CD4-positive, alpha-beta memory T cell (primary cell): ENCODE measurements around the gene ARX. TPM values are rescaled to one million over a fixed set of nuclear protein-coding genes. Genes with fewer than 3 reads are reported as not detected.

Experiments
- CTCF ChIA-PET: fragments of 350-600 bp; sonication (Branson Sonifier 250); formaldehyde crosslinking; loops from one replicate; lab custom pipeline; 2021; ENCODE audit warnings: inconsistent platforms; ENCODE audit not compliant: partially characterized antibody; lab: Charles Lee
- POLR2A ChIA-PET: fragments of 350-600 bp; sonication (Branson Sonifier 250); formaldehyde crosslinking; loops from one replicate; lab custom pipeline; 2021; ENCODE audit not compliant: partially characterized antibody; lab: Charles Lee
- DNase-seq, 5 donors: peaks; one replicate each; pipeline versions ENCODE4 v3.0.0 to v3.0.0-alpha.2; 2020 to 2022; ENCODE audit warnings: mixed read lengths in 1 of 5
- H3K27ac ChIP-seq: one replicate; pipeline ENCODE4 v1.7.0; 2013; ENCODE audit warnings: low read depth, low read length
- H3K27me3 ChIP-seq: 2 replicates; pipeline ENCODE4 v1.7.0; 2013; ENCODE audit warnings: mild to moderate bottlenecking, low read length, moderate library complexity; ENCODE audit not compliant: insufficient read depth
- H3K36me3 ChIP-seq: 2 replicates; pipeline ENCODE4 v1.7.0; 2013; ENCODE audit warnings: mild to moderate bottlenecking, low read length, moderate library complexity; ENCODE audit not compliant: insufficient read depth
- H3K4me1 ChIP-seq: 2 replicates; pipeline ENCODE4 v1.7.0; 2013; ENCODE audit warnings: mild to moderate bottlenecking, low read length, moderate library complexity; ENCODE audit not compliant: insufficient read depth
- H3K4me3 ChIP-seq, 2 donors: one replicate each; pipeline ENCODE4 v1.7.0; 2013; ENCODE audit warnings: low read length in 2 of 2, mild to moderate bottlenecking in 1 of 2
- H3K9me3 ChIP-seq, 2 donors: one replicate each; pipeline ENCODE4 v1.7.0; 2013; ENCODE audit warnings: low read length in 2 of 2, control low read depth in 1 of 2; ENCODE audit not compliant: control insufficient read depth in 1 of 2
- H3K27ac Mint-ChIP-seq, 7 donors: one replicate each; pipeline ENCODE4 v1.8.0; 2020 to 2021; ENCODE audit warnings: mixed read lengths in 7 of 7, mild to moderate bottlenecking in 6 of 7, inconsistent platforms in 3 of 7, moderate library complexity in 3 of 7
- H3K27me3 Mint-ChIP-seq, 2 donors: one replicate each; pipeline ENCODE4 v1.8.0; 2020 to 2021; ENCODE audit warnings: mixed read lengths in 2 of 2
- H3K36me3 Mint-ChIP-seq, 2 donors: one replicate each; pipeline ENCODE4 v1.8.0; 2020 to 2021; ENCODE audit warnings: mixed read lengths in 2 of 2, inconsistent platforms in 1 of 2, mild to moderate bottlenecking in 1 of 2
- H3K4me1 Mint-ChIP-seq, 4 donors: one replicate each; pipeline ENCODE4 v1.8.0; 2020 to 2021; ENCODE audit warnings: mixed read lengths in 4 of 4, mild to moderate bottlenecking in 1 of 4
- H3K4me3 Mint-ChIP-seq, 8 donors: one replicate each; pipeline ENCODE4 v1.8.0; 2020 to 2021; ENCODE audit warnings: mixed read lengths in 8 of 8, mild to moderate bottlenecking in 7 of 8, moderate library complexity in 6 of 8, inconsistent platforms in 3 of 8
- H3K9me3 Mint-ChIP-seq, 8 donors: one replicate each; pipeline ENCODE4 v1.8.0; 2020 to 2021; ENCODE audit warnings: mixed read lengths in 8 of 8, mild to moderate bottlenecking in 5 of 8, inconsistent platforms in 3 of 8, moderate library complexity in 1 of 8
- intact Hi-C: fragments of 100-400 bp; cut with micrococcal nuclease; formaldehyde crosslinking; loops from one replicate; pipeline ENCODE4 v1.15.1; 2023
- polyA plus RNA-seq, 2 donors: library from polyadenylated mRNA; unstranded; fragments of 300-500 nt; fragmentation: Illumina TruSeq; gene quantifications; one replicate each; pipeline ENCODE4 v1.2.3, GENCODE V29; 2021
- total RNA-seq, 2 experiments: library from RNA; stranded (reverse); gene quantifications; one replicate each; pipeline ENCODE4 v1.2.3, GENCODE V29; 2021

The ARX gene
- total and polyA plus RNA-seq, 4 experiments from 2014 or later: not detected

DNA sequence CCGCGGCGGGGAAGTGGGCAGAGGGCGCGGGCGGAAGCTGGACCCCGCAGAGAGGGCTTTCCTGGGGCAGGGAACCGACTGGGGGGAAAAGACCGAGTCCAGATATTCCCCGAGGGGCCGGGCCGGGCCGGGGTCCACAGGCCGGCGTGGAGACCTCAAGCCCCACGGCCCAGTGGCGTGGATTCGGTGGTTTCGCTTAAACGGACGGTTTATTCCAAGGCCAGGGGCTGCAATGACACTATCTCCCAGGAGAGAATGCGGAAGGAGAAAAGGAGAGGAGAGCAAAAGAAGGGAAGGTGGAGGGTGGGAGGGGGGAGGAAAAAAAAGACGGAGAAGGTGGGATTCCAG, 10.8 kb downstream of the ARX start:
- intact Hi-C loops: no loop called here
- no peaks in the 10 kb centered on the region for H3K27me3 ChIP-seq
- H3K36me3 ChIP-seq: no peaks in the 10 kb centered on the region
- no peaks in the 10 kb centered on the region for H3K4me1 ChIP-seq
- H3K4me3 ChIP-seq: no peak overlapping the region
- POLR2A ChIA-PET: no interaction called here
- CTCF ChIA-PET: interaction anchor here (1.2 kb wide), 1 partner anchor 165 kb away, joined by 3 read pairs; no protein-coding TSS in a partner anchor
- no peaks in the 10 kb centered on the region for H3K9me3 ChIP-seq
- H3K27ac Mint-ChIP-seq: no peak overlapping the region
- H3K27me3 Mint-ChIP-seq: peaks cover 22 to 31% of the 10 kb centered on the region in 2 donors
- peaks cover 9 to 29% (median 15%) of the 10 kb centered on the region in 4 donors for H3K4me1 Mint-ChIP-seq
- no peak for DNase-seq
- no peak overlapping the region for H3K4me3 Mint-ChIP-seq
- no peak overlapping the region for H3K27ac ChIP-seq
- no peaks in the 10 kb centered on the region for H3K36me3 Mint-ChIP-seq
- H3K9me3 Mint-ChIP-seq: peaks cover 0 to 4% (median 0%) of the 10 kb centered on the region in 8 donors

DNA sequence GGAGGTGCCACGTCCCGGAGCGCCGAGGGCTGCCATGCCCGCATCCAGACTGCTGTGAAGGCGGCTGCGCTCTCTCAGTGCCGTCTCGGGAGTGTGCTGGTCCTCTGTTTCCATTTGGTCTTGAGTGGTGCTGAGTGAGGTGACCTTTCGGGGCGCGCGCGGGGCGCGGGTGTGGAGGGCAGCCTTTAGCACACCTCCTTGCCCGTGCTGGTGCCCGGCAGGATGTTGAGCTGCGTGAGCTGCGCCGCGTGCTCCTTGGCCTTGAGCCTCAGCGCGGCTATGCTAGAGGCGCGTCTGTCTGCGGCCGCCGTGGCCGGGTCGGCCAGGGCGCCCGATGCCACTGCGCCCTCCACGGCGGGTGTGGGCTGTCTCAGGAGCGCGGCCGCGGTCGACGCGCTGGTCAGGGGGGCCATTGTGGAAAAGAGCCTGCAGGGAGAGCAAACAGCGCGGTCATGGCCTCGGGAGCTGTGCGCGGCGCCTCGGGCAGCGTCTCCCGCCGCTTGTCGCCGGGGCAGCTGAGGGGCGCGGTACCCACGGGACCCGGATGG, 11.2 kb downstream of the ARX start:
- H3K4me3 ChIP-seq: no peak overlapping the region
- H3K27me3 Mint-ChIP-seq: peaks cover 22 to 31% of the 10 kb centered on the region in 2 donors
- H3K27ac ChIP-seq: no peak overlapping the region
- ChIA-PET CTCF (no interaction called here), POLR2A (no interaction called here)
- DNase-seq: no peak
- intact Hi-C loops: no loop called here
- peaks cover 0 to 4% (median 0%) of the 10 kb centered on the region in 8 donors for H3K9me3 Mint-ChIP-seq
- no peak overlapping the region for H3K27ac Mint-ChIP-seq
- no peaks in the 10 kb centered on the region for H3K36me3 Mint-ChIP-seq
- H3K27me3 ChIP-seq: no peaks in the 10 kb centered on the region
- H3K4me3 Mint-ChIP-seq: peak overlapping the region in 3 of 8 donors; percentile 17 to 39 (median 35)
- H3K36me3 ChIP-seq: no peaks in the 10 kb centered on the region
- no peaks in the 10 kb centered on the region for H3K9me3 ChIP-seq
- H3K4me1 ChIP-seq: no peaks in the 10 kb centered on the region
- peaks cover 9 to 29% (median 15%) of the 10 kb centered on the region in 4 donors for H3K4me1 Mint-ChIP-seq

DNA sequence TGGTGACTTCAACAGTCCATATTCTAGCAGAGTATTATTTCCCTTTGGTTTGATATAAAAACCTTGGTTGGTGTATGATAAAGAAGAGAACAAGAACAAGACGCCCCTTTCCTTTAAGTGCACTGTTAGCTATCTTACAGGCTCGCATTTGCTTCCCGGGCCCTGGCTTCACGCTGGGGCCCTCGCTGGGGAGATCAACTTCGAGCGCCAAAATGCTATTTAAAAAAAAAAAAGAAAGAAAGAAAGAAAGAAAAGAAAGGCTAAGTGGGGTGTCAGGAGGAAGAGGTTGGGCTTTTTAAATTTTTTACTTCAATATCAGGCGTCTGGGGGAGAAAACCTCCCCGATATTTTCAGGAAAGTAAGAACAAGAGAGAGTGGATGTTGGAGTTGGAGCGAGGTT, 11.7 kb downstream of the ARX start:
- ChIA-PET POLR2A (no interaction called here), CTCF (no interaction called here)
- Mint-ChIP-seq H3K27ac (peak overlapping the region in 1 of 7 donors; percentile 17), H3K36me3 (no peaks in the 10 kb centered on the region), H3K4me3 (peak overlapping the region in 5 of 8 donors; percentile 4 to 44 (median 41)), H3K9me3 (peaks cover 0 to 4% (median 0%) of the 10 kb centered on the region in 8 donors), H3K4me1 (peaks cover 9 to 29% (median 15%) of the 10 kb centered on the region in 4 donors), H3K27me3 (peaks cover 22 to 29% of the 10 kb centered on the region in 2 donors)
- H3K27me3 ChIP-seq: no peaks in the 10 kb centered on the region
- H3K9me3 ChIP-seq: no peaks in the 10 kb centered on the region
- no peaks in the 10 kb centered on the region for H3K4me1 ChIP-seq
- H3K4me3 ChIP-seq: no peak overlapping the region
- no peaks in the 10 kb centered on the region for H3K36me3 ChIP-seq
- DNase-seq: no peak
- intact Hi-C loops: no loop called here
- no peak overlapping the region for H3K27ac ChIP-seq

DNA sequence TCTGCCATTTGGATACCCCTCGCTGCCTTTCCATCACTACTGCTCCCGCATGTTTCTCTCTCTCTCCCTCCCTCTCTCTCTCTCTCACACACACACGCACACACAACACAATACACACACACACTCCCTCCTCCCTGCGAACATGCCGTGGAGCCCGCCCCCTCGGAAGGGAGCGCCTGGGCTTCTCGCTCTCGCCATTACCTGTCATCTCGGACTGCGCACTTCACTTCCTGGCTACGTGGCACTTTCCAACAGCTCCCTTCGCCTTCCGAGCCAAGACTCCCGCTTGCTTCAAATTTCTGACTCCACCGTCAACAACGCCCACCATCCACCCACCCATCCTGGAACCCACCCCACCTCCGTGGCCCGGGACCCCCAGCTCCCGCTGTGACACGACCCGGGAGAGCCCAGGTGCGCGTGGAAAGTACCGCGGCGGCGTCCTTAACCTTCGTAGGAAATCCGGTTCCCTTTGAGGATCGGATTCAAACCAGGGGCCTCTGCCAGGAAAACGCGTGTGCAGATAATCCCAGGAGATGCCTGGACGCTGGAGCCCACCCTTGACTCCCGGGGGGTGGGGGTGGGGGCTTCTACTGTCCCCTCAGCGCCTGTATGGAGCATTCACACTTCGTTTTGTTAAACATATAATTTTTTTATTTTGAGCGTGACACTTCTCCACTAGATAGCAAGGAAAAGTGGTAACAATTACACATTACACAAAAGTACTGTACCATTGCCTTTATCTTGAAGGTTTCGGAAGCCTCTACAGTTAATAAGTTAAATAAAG, 12.5 kb downstream of the ARX start:
- Mint-ChIP-seq H3K27me3 (peaks cover 22 to 29% of the 10 kb centered on the region in 2 donors), H3K4me3 (peak overlapping the region in 7 of 8 donors; percentile 60 to 84 (median 72)), H3K27ac (no peak overlapping the region), H3K9me3 (peaks cover 0 to 4% (median 0%) of the 10 kb centered on the region in 8 donors), H3K36me3 (no peaks in the 10 kb centered on the region), H3K4me1 (peaks cover 9 to 29% (median 15%) of the 10 kb centered on the region in 4 donors)
- H3K4me1 ChIP-seq: no peaks in the 10 kb centered on the region
- CTCF ChIA-PET: no interaction called here
- intact Hi-C loops: no loop called here
- DNase-seq: no peak
- H3K27ac ChIP-seq: no peak overlapping the region
- no peaks in the 10 kb centered on the region for H3K36me3 ChIP-seq
- H3K27me3 ChIP-seq: no peaks in the 10 kb centered on the region
- POLR2A ChIA-PET: no interaction called here
- no peaks in the 10 kb centered on the region for H3K9me3 ChIP-seq
- no peak overlapping the region for H3K4me3 ChIP-seq

DNA sequence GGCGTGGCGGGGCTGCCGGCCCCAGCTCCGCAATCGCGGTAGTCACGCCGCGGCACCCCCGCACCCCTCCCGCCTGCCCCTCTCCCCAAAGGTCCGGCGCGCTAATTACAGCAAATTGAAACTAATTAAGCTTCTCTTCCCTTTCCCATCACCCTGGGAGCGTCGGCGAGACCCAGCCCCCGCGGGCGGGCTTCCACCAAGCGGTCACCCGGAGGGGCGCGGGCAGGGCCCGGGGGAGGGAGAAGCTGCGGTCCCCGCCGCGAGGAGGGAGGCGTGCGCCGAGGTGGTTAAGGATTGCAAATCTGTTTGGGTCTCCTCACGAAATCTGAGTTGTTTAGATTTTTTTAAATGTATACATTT, 13.1 kb downstream of the ARX start:
- H3K4me1 ChIP-seq: no peaks in the 10 kb centered on the region
- Mint-ChIP-seq H3K27me3 (peaks cover 16 to 24% of the 10 kb centered on the region in 2 donors), H3K36me3 (no peaks in the 10 kb centered on the region), H3K9me3 (peaks cover 0 to 4% (median 0%) of the 10 kb centered on the region in 8 donors), H3K27ac (no peak overlapping the region), H3K4me1 (peaks cover 9 to 29% (median 15%) of the 10 kb centered on the region in 4 donors), H3K4me3 (peak overlapping the region in 3 of 8 donors; percentile 70 to 82 (median 72))
- ChIA-PET POLR2A (no interaction called here), CTCF (no interaction called here)
- no peaks in the 10 kb centered on the region for H3K27me3 ChIP-seq
- no peak for DNase-seq
- H3K4me3 ChIP-seq: no peak overlapping the region
- H3K36me3 ChIP-seq: no peaks in the 10 kb centered on the region
- intact Hi-C loops: no loop called here
- H3K9me3 ChIP-seq: no peaks in the 10 kb centered on the region
- no peak overlapping the region for H3K27ac ChIP-seq

DNA sequence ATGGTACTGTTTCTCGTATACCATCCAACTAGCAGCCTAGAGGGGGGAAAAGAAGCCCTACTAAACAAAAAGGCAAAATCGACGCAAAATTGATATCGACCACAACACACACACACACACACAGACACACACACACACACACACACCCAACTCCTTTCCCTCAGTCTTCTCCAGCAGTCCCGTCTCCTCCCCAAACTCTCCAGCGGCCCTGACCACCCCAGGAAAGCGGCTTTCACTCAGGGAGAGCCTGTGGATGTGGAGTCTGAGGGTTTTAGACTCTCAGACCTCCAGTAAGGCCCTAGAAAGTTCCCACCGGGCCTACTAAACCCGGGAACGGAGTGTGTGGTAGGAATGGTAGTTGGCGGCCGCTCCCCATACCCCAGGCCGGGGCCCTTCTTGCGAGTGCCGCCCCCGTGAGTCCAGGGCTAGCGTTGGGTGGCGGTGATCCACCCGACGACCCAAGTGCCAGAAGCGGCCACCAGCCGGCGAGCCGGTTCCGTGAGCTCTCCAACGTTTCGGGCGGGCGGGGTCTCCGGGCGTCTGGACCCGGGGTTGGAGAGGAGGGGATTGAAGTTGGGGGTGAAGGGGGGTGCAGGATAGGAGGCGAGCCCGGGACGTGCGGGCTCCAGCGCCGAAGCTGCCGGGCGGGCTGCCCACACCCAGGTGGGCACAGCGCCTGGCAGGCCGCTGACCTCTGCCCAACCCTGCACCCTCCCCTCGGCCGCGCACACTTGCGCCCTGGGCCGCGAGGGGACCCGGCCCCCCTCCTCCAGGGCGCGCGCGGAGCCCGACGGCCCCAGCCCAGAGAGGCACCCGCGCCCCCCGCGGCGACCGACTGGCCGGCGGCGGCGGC, 13.7 kb downstream of the ARX start:
- intact Hi-C loops: no loop called here
- peaks cover 14 to 23% of the 10 kb centered on the region in 2 donors for H3K27me3 Mint-ChIP-seq
- H3K4me1 ChIP-seq: no peaks in the 10 kb centered on the region
- H3K27ac ChIP-seq: no peak overlapping the region
- H3K4me3 Mint-ChIP-seq: peak overlapping the region in 1 of 8 donors; percentile 13
- H3K36me3 Mint-ChIP-seq: no peaks in the 10 kb centered on the region
- DNase-seq: no peak
- ChIA-PET POLR2A (no interaction called here), CTCF (no interaction called here)
- H3K27ac Mint-ChIP-seq: no peak overlapping the region
- H3K4me1 Mint-ChIP-seq: peaks cover 9 to 29% (median 15%) of the 10 kb centered on the region in 4 donors
- no peaks in the 10 kb centered on the region for H3K36me3 ChIP-seq
- H3K9me3 Mint-ChIP-seq: peaks cover 0 to 4% (median 0%) of the 10 kb centered on the region in 8 donors
- H3K27me3 ChIP-seq: no peaks in the 10 kb centered on the region
- H3K9me3 ChIP-seq: no peaks in the 10 kb centered on the region
- no peak overlapping the region for H3K4me3 ChIP-seq

DNA sequence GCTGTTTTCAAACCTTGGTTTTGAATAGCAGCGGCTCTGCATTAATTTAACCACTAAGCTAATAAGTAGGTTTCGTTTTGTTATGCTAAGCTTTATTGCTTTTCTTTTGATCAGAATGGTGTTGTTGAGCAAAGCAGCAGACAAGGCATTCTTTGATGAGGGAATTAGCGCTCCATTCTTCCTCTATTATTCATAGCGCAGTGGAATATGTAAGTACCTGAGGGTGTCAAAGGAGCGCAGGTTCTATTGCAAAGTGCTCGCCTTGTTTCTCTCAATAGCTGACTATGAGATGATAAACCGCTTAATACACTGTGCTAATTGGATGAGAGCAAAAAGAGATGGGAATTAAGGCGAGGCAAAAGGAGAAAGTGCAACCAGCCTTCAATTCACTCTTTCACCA, 16.3 kb downstream of the ARX start:
- peak overlapping the region in 1 of 8 donors; percentile 34 for H3K4me3 Mint-ChIP-seq

More for the DNA sequence above, 16.3 kb downstream of the ARX start:
- H3K27me3 Mint-ChIP-seq: peaks cover 6 to 11% of the 10 kb centered on the region in 2 donors
- no peaks in the 10 kb centered on the region for H3K27me3 ChIP-seq
- intact Hi-C loops: no loop called here
- DNase-seq: no peak
- POLR2A ChIA-PET: no interaction called here
- peaks cover 0 to 10% of the 10 kb centered on the region in 2 donors for H3K36me3 Mint-ChIP-seq
- H3K4me1 ChIP-seq: no peaks in the 10 kb centered on the region
- peaks cover 5 to 19% (median 10%) of the 10 kb centered on the region in 4 donors for H3K4me1 Mint-ChIP-seq
- no peaks in the 10 kb centered on the region for H3K9me3 ChIP-seq
- CTCF ChIA-PET: no interaction called here
- no peak overlapping the region for H3K27ac ChIP-seq
- H3K36me3 ChIP-seq: no peaks in the 10 kb centered on the region
- H3K27ac Mint-ChIP-seq: no peak overlapping the region
- peaks cover 0 to 4% (median 0%) of the 10 kb centered on the region in 8 donors for H3K9me3 Mint-ChIP-seq
- H3K4me3 ChIP-seq: no peak overlapping the region
